Measurements from ENCODE around the gene MBNL1. TPM values are rescaled to one million over a fixed set of nuclear protein-coding genes. Genes with fewer than 3 reads are reported as not detected.

MBNL1 gene
- total and polyA plus RNA-seq, 4 donors = 17.1 to 110 (median 62.3) TPM

DNA sequence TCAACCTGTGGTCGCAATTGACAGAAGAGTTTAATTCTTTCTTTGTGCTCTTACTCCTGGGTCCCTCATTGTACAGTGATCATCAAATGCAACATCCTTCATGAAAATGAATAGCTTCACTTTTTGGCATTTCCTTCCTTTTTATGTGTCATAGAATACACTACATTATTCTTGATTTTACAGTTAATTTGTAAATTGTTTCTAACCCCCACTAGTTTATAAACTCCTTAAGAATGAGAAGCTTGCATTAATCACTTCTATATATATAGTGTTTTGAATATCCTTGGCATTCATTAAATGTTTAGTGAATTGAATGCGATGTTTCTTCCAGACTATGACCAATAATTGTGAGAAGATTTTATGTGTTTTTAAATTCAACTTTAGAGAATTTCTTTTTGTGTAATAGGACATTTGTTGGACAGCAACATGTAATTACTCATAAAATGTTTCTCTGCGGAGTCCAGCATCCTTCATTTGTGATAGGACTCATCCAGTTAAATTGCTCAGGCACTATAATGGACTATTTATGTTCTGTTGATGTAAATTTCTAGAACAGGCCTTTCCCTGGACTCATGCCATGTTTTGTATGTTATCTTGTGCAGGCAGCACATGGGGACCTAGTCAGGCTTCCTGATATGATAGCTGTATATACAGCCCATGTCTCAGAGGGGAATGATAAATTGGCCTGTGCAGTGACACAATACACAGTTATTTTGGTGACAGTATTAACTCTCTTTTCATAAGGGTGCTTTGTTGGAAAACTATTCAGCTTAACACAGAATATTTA, 51.3 kb downstream of the MBNL1 start:
- 91% methylated on average over 3 of the region's 3 CpGs for WGBS
- DNase-seq (ENCODE audit: low spot score) = peak; percentile 63
- Histone ChIP-seq H3K4me3 (ENCODE audit: low read depth in 1 of 3, low read length in 3 of 3) (no peak overlapping the region), H3K4me1 (ENCODE audit: control insufficient read depth in 4 of 4, insufficient read depth in 4 of 4, low read length in 3 of 4) (peaks cover 7 to 36% (median 15%) of the 10 kb centered on the region in 4 donors), H3K27ac (ENCODE audit: low read depth in 1 of 2, low read length in 2 of 2) (no peak overlapping the region), H3K36me3 (ENCODE audit: control insufficient read depth in 4 of 4, insufficient read depth in 3 of 4, low read depth in 1 of 4, low read length in 3 of 4) (no peaks in the 10 kb centered on the region), H3K27me3 (ENCODE audit: control insufficient read depth in 4 of 4, insufficient read depth in 4 of 4, low read length in 3 of 4) (no peaks in the 10 kb centered on the region), H3K9ac (ENCODE audit: low read depth in 1 of 2, low read length in 2 of 2) (no peak overlapping the region), H3K9me3 (ENCODE audit: control insufficient read depth in 4 of 4, low read length in 3 of 4) (no peaks in the 10 kb centered on the region)
- TF ChIP-seq GABPA (IDR thresholded peaks at IDR 0.05 in 1 of 2, conservative IDR thresholded peaks at IDR 0.05 in 1 of 2) = no peak
- TF ChIP-seq, protein P1, sequence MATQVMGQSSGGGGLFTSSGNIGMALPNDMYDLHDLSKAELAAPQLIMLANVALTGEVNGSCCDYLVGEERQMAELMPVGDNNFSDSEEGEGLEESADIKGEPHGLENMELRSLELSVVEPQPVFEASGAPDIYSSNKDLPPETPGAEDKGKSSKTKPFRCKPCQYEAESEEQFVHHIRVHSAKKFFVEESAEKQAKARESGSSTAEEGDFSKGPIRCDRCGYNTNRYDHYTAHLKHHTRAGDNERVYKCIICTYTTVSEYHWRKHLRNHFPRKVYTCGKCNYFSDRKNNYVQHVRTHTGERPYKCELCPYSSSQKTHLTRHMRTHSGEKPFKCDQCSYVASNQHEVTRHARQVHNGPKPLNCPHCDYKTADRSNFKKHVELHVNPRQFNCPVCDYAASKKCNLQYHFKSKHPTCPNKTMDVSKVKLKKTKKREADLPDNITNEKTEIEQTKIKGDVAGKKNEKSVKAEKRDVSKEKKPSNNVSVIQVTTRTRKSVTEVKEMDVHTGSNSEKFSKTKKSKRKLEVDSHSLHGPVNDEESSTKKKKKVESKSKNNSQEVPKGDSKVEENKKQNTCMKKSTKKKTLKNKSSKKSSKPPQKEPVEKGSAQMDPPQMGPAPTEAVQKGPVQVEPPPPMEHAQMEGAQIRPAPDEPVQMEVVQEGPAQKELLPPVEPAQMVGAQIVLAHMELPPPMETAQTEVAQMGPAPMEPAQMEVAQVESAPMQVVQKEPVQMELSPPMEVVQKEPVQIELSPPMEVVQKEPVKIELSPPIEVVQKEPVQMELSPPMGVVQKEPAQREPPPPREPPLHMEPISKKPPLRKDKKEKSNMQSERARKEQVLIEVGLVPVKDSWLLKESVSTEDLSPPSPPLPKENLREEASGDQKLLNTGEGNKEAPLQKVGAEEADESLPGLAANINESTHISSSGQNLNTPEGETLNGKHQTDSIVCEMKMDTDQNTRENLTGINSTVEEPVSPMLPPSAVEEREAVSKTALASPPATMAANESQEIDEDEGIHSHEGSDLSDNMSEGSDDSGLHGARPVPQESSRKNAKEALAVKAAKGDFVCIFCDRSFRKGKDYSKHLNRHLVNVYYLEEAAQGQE (IDR thresholded peaks at IDR 0.05) = peak; percentile 42
- TF ChIP-seq MAX (IDR thresholded peaks at IDR 0.05) = no peak
- TF ChIP-seq SP1 (IDR thresholded peaks at IDR 0.05) = no peak

- no peak for TF ChIP-seq HNF4A (conservative IDR thresholded peaks at IDR 0.05)
- no peak for TF ChIP-seq RAD21 (IDR thresholded peaks at IDR 0.05)
- TF ChIP-seq HNF4G (IDR thresholded peaks at IDR 0.05) = no peak
- TF ChIP-seq ATF3 (IDR thresholded peaks at IDR 0.05) = no peak
- no peak for TF ChIP-seq MAX (IDR thresholded peaks at IDR 0.05)
- TF ChIP-seq SP1 (IDR thresholded peaks at IDR 0.05) = no peak
- TF ChIP-seq CTCF (IDR thresholded peaks at IDR 0.05; ENCODE audit: low read depth, low read length, missing input control) = no peak
- no peak for TF ChIP-seq FOXA2 (IDR thresholded peaks at IDR 0.05)
- no peak for TF ChIP-seq EGR1 (IDR thresholded peaks at IDR 0.05; ENCODE audit: low read depth in 2 of 2)
- no peak for TF ChIP-seq YY1 (IDR thresholded peaks at IDR 0.05)
- TF ChIP-seq NR2F2 (IDR thresholded peaks at IDR 0.05) = no peak
- TF ChIP-seq TAF1 (conservative IDR thresholded peaks at IDR 0.05) = no peak
- no peak for TF ChIP-seq FOXA1 (IDR thresholded peaks at IDR 0.05)
- TF ChIP-seq RXRA (IDR thresholded peaks at IDR 0.05) = no peak
- TF ChIP-seq JUND (IDR thresholded peaks at IDR 0.05) = no peak
- TF ChIP-seq, protein P1 (IDR thresholded peaks at IDR 0.05) = no peak
- TF ChIP-seq ZBTB33 (IDR thresholded peaks at IDR 0.05) = no peak
- TF ChIP-seq GABPA (IDR thresholded peaks at IDR 0.05 in 1 of 2, conservative IDR thresholded peaks at IDR 0.05 in 1 of 2) = no peak
- no peaks in the 10 kb centered on the region for H3K27me3 ChIP-seq (ENCODE audit: control insufficient read depth in 4 of 4, insufficient read depth in 4 of 4, low read length in 3 of 4)
- WGBS = 79% methylated on average over 2 of the region's 2 CpGs
- H3K4me3 ChIP-seq (ENCODE audit: low read depth in 1 of 3, low read length in 3 of 3) = no peak overlapping the region
- peak overlapping the region in 1 of 2 donors; percentile 27 for H3K27ac ChIP-seq (ENCODE audit: low read depth in 1 of 2, low read length in 2 of 2)
- no peak for DNase-seq (ENCODE audit: low spot score)
- H3K9ac ChIP-seq (ENCODE audit: low read depth in 1 of 2, low read length in 2 of 2) = no peak overlapping the region
- no peaks in the 10 kb centered on the region for H3K9me3 ChIP-seq (ENCODE audit: control insufficient read depth in 4 of 4, low read length in 3 of 4)
- H3K4me1 ChIP-seq (ENCODE audit: control insufficient read depth in 4 of 4, insufficient read depth in 4 of 4, low read length in 3 of 4) = peaks cover 4 to 33% (median 14%) of the 10 kb centered on the region in 4 donors
- no peaks in the 10 kb centered on the region for H3K36me3 ChIP-seq (ENCODE audit: control insufficient read depth in 4 of 4, insufficient read depth in 3 of 4, low read depth in 1 of 4, low read length in 3 of 4)
These were observed 52.6 kb downstream of the MBNL1 start for GRCh38 chr3:152321200-152321954.

All from liver (tissue), 9 donors.